Astrocyte (in vitro differentiated cells and primary cell): Measurements from ENCODE around the gene LIN37. TPM values are rescaled to one million over a fixed set of nuclear protein-coding genes. Genes with fewer than 3 reads are reported as not detected.

ENCODE experiments used
- DNase-seq: peaks from one replicate; pipeline ENCODE4 v3.0.0-alpha.2; 2010; ENCODE audit warnings: low read depth
- FAIRE-seq: peaks from 2 replicates; lab custom pipeline; 2011; peaks lifted over from hg19 to GRCh38; lab: Jason Lieb, UNC
- H2AFZ ChIP-seq: 2 replicates; pipeline ENCODE4 v1.6.0; 2012; ENCODE audit warnings: low read depth, low read length, inconsistent platforms
- H3K27ac ChIP-seq: 2 replicates; pipeline ENCODE4 v1.5.1; 2011; ENCODE audit warnings: low read depth, low read length, inconsistent platforms
- H3K27me3 ChIP-seq: 2 replicates; pipeline ENCODE4 v1.6.0; 2011; ENCODE audit warnings: low read length, inconsistent platforms; ENCODE audit not compliant: insufficient read depth
- H3K36me3 ChIP-seq: 2 replicates; pipeline ENCODE4 v1.5.1; 2011; ENCODE audit warnings: low read length, inconsistent platforms; ENCODE audit not compliant: insufficient read depth
- H3K4me1 ChIP-seq: 2 replicates; pipeline ENCODE4 v1.5.1; 2011; ENCODE audit warnings: low read length, inconsistent platforms; ENCODE audit not compliant: insufficient read depth
- H3K4me2 ChIP-seq: 2 replicates; pipeline ENCODE4 v1.6.0; 2012; ENCODE audit warnings: low read length, inconsistent platforms
- H3K4me3 ChIP-seq: 2 replicates; pipeline ENCODE4 v1.5.1; 2011; ENCODE audit warnings: low read depth, mild to moderate bottlenecking, low read length, inconsistent platforms; ENCODE audit not compliant: insufficient read depth
- H3K79me2 ChIP-seq: 2 replicates; pipeline ENCODE4 v1.6.0; 2012; ENCODE audit warnings: mild to moderate bottlenecking, low read length, inconsistent platforms; ENCODE audit not compliant: insufficient read depth
- H3K9ac ChIP-seq: 2 replicates; pipeline ENCODE4 v1.6.0; 2012; ENCODE audit warnings: mild to moderate bottlenecking, low read length, inconsistent platforms
- H3K9me3 ChIP-seq: 2 replicates; pipeline ENCODE4 v1.5.1; 2012; ENCODE audit warnings: low read depth, mild to moderate bottlenecking, low read length, inconsistent platforms; ENCODE audit not compliant: insufficient read depth
- H4K20me1 ChIP-seq: 2 replicates; pipeline ENCODE4 v1.6.0; 2012; ENCODE audit warnings: low read length, inconsistent platforms; ENCODE audit not compliant: insufficient read depth
- H3K27ac Mint-ChIP-seq: one replicate; pipeline ENCODE4 v1.8.0; 2021; ENCODE audit warnings: mild to moderate bottlenecking, mixed read lengths; ENCODE audit not compliant: unreplicated experiment
- H3K27me3 Mint-ChIP-seq: one replicate; pipeline ENCODE4 v1.8.0; 2021; ENCODE audit warnings: low read depth, mixed read lengths; ENCODE audit not compliant: unreplicated experiment
- H3K36me3 Mint-ChIP-seq: one replicate; pipeline ENCODE4 v1.8.0; 2021; ENCODE audit warnings: low read depth, mixed read lengths; ENCODE audit not compliant: unreplicated experiment
- H3K4me1 Mint-ChIP-seq: one replicate; pipeline ENCODE4 v1.8.0; 2021; ENCODE audit warnings: low read depth, mixed read lengths; ENCODE audit not compliant: unreplicated experiment
- H3K4me3 Mint-ChIP-seq: one replicate; pipeline ENCODE4 v1.8.0; 2021; ENCODE audit warnings: mild to moderate bottlenecking, moderate library complexity, mixed read lengths; ENCODE audit not compliant: unreplicated experiment
- H3K9me3 Mint-ChIP-seq: one replicate; pipeline ENCODE4 v1.8.0; 2021; ENCODE audit warnings: mild to moderate bottlenecking, mixed read lengths; ENCODE audit not compliant: unreplicated experiment
- EZH2 ChIP-seq: IDR thresholded peaks from 2 replicates; pipeline ENCODE4 v1.6.1; 2012; ENCODE audit warnings: mild to moderate bottlenecking, low read length, inconsistent platforms; ENCODE audit not compliant: insufficient read depth
- total RNA-seq: library from RNA; stranded (reverse); gene quantifications from 2 replicates; pipeline ENCODE4 v1.2.1, GENCODE V29; 2021
- TF ChIP-seq, protein P1 (sequence below): IDR thresholded peaks from 2 replicates; pipeline ENCODE4 v1.5.1; 2011; ENCODE audit warnings: low read depth, mild to moderate bottlenecking, inconsistent platforms, low read length, moderate library complexity; ENCODE audit not compliant: insufficient read depth

Gene LIN37
- total RNA-seq, 1 donor from 2014 or later: 15.6 TPM

DNA sequence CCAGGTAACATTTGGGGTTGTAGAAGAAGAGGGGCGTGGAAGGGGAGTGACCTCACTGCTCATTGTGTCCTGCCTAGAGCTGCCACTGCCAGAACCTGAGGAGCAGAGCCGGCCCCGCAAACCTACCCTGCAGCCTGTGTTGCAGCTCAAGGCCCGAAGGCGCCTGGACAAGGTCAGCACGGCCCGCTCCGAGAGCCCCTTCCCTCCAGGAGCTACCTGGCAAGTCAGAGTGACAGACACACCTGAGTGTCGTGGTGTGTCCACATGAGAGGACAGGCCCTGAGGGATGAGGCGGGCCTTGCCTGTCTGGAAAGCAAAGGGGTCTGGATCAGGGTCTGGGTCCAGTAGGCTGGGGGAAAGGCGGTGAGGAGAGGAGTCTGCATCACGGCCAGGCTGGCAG is 23.8 kb upstream of the LIN37 start:
- Histone ChIP-seq H3K27ac (no peak overlapping the region), H3K4me1 (no peaks in the 10 kb centered on the region), H3K36me3 (peaks cover 34% of the 10 kb centered on the region), H3K79me2 (peaks cover 26% of the 10 kb centered on the region), H2AFZ (no peak overlapping the region), H3K4me2 (no peak overlapping the region), H3K9ac (no peak overlapping the region), H4K20me1 (peaks cover 72% of the 10 kb centered on the region), H3K4me3 (no peak overlapping the region), H3K9me3 (no peaks in the 10 kb centered on the region), H3K27me3 (no peaks in the 10 kb centered on the region)
- H3K27ac Mint-ChIP-seq: no peak overlapping the region
- H3K27me3 Mint-ChIP-seq: no peaks in the 10 kb centered on the region
- no peak overlapping the region for H3K4me3 Mint-ChIP-seq
- no peaks in the 10 kb centered on the region for H3K9me3 Mint-ChIP-seq
- no peak for DNase-seq
- peaks cover under 1% of the 10 kb centered on the region for H3K4me1 Mint-ChIP-seq
- no peak for FAIRE-seq
- H3K36me3 Mint-ChIP-seq: peaks cover 13% of the 10 kb centered on the region
- TF ChIP-seq, protein P1, sequence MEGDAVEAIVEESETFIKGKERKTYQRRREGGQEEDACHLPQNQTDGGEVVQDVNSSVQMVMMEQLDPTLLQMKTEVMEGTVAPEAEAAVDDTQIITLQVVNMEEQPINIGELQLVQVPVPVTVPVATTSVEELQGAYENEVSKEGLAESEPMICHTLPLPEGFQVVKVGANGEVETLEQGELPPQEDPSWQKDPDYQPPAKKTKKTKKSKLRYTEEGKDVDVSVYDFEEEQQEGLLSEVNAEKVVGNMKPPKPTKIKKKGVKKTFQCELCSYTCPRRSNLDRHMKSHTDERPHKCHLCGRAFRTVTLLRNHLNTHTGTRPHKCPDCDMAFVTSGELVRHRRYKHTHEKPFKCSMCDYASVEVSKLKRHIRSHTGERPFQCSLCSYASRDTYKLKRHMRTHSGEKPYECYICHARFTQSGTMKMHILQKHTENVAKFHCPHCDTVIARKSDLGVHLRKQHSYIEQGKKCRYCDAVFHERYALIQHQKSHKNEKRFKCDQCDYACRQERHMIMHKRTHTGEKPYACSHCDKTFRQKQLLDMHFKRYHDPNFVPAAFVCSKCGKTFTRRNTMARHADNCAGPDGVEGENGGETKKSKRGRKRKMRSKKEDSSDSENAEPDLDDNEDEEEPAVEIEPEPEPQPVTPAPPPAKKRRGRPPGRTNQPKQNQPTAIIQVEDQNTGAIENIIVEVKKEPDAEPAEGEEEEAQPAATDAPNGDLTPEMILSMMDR: no peak
- TF ChIP-seq EZH2: no peak

DNA sequence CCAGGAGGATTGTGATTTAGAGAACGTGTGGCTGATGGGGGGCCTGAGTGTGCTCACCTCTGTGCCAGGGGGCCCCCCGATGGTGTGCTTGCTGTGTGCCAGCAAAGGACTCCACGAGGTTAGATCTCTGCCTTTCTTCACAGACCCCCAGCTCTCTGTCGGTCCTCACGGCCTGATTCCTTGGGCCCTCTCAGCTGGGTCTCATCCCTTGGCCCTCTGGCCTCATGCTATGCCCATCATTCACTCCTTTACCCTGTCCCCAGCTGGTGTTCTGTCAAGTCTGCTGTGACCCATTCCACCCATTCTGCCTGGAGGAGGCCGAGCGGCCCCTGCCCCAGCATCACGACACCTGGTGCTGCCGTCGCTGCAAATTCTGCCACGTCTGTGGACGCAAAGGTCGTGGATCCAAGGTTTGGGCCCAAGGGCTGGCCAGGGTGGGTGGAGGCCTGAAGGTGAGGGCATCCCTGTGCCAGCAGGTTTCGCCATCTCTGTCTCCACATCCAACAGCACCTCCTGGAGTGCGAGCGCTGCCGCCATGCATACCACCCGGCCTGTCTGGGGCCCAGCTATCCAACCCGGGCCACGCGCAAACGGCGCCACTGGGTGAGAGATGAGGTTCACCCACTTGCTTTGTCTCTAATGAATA is 23.0 kb upstream of the LIN37 start:
- no peak for TF ChIP-seq EZH2
- TF ChIP-seq, protein P1: no peak
- Histone ChIP-seq H3K4me1 (no peaks in the 10 kb centered on the region), H3K27ac (no peak overlapping the region), H2AFZ (no peak overlapping the region), H3K9ac (no peak overlapping the region), H3K36me3 (peaks cover 39% of the 10 kb centered on the region), H3K27me3 (no peaks in the 10 kb centered on the region), H3K4me2 (no peak overlapping the region), H4K20me1 (peaks cover 64% of the 10 kb centered on the region), H3K4me3 (no peak overlapping the region), H3K79me2 (peaks cover 18% of the 10 kb centered on the region), H3K9me3 (no peaks in the 10 kb centered on the region)
- H3K4me1 Mint-ChIP-seq: no peaks in the 10 kb centered on the region
- H3K27ac Mint-ChIP-seq: no peak overlapping the region
- H3K4me3 Mint-ChIP-seq: no peak overlapping the region
- no peaks in the 10 kb centered on the region for H3K27me3 Mint-ChIP-seq
- no peak for DNase-seq
- no peak for FAIRE-seq
- H3K9me3 Mint-ChIP-seq: no peaks in the 10 kb centered on the region
- peaks cover 14% of the 10 kb centered on the region for H3K36me3 Mint-ChIP-seq
